ENCODE measurements around the gene CEP19. TPM values are rescaled to one million over a fixed set of nuclear protein-coding genes. Genes with fewer than 3 reads are reported as not detected.

Gene CEP19
- total and polyA plus RNA-seq, 2 of the 8 experiments (the other 6 are each of a cell fraction or from before 2014, with no cell fraction given): 0.95 to 1.6 TPM

- Histone ChIP-seq H2BK20ac (ENCODE audit: low read length) (no peak overlapping the region), H3K14ac (ENCODE audit: insufficient read length) (no peak overlapping the region), H3K4me2 (ENCODE audit: insufficient read depth in 1 of 2, low read depth in 2 of 2, low read length in 2 of 2) (no peak overlapping the region), H3K4ac (replicated peaks; ENCODE audit: insufficient read length, low read depth, low read length) (no peak overlapping the region), H3K23me2 (ENCODE audit: low read depth, low read length) (no peaks in the 10 kb centered on the region), H4K20me1 (replicated peaks in 1 of 2; ENCODE audit: control insufficient read depth in 1 of 2, insufficient read depth in 2 of 2, low read length in 2 of 2) (peaks cover 2 to 7% of the 10 kb centered on the region in 2 experiments), H4K5ac (ENCODE audit: insufficient read length, low read depth, low read length) (no peak overlapping the region), H4K91ac (replicated peaks; ENCODE audit: insufficient read length, low read length) (no peak overlapping the region), H2BK15ac (ENCODE audit: low read length) (no peak overlapping the region), H3K23ac (ENCODE audit: insufficient read length) (no peak overlapping the region), H3K9ac (replicated peaks in 1 of 4; ENCODE audit: extremely low read depth in 1 of 4, low read depth in 3 of 4, low read length in 3 of 4) (no peak overlapping the region), H4K8ac (ENCODE audit: extremely low read depth, insufficient read depth, low read length) (no peak overlapping the region), H2AK5ac (ENCODE audit: low read depth, low read length) (no peak overlapping the region), H2BK12ac (ENCODE audit: low read depth, low read length) (no peak overlapping the region), H2BK120ac (replicated peaks; ENCODE audit: low read depth, low read length) (no peak overlapping the region), H3K9me3 (ENCODE audit: insufficient read depth in 2 of 2, low read depth in 1 of 2, low read length in 1 of 2) (no peaks in the 10 kb centered on the region), H3K56ac (replicated peaks; ENCODE audit: insufficient read length, low read depth, low read length) (no peak overlapping the region), H2AFZ (ENCODE audit: low read length) (no peak overlapping the region), H3K27me3 (replicated peaks in 1 of 4; ENCODE audit: control insufficient read depth in 3 of 4, extremely low read depth in 1 of 4, insufficient read depth in 3 of 4, low read length in 3 of 4) (no peaks in the 10 kb centered on the region), H3K79me2 (ENCODE audit: control insufficient read depth in 1 of 2, insufficient read depth in 2 of 2, low read length in 2 of 2) (peaks cover 10 to 98% of the 10 kb centered on the region in 2 experiments), H3K36me3 (ENCODE audit: control insufficient read depth in 2 of 4, insufficient read depth in 4 of 4, low read length in 3 of 4) (peaks cover 0 to 7% (median 0%) of the 10 kb centered on the region in 4 experiments; a peak in 3 of 8 replicates), H3K18ac (ENCODE audit: extremely low read depth, low read length) (no peak overlapping the region), H3K4me1 (replicated peaks in 1 of 4; ENCODE audit: control insufficient read depth in 3 of 4, insufficient read depth in 4 of 4, low read length in 3 of 4) (peaks cover 0 to 4% (median 2%) of the 10 kb centered on the region in 4 experiments; a peak in 3 of 7 replicates), H3K27ac (ENCODE audit: low read depth, low read length) (no peak overlapping the region), H3K4me3 (ENCODE audit: extremely low read depth in 1 of 4, insufficient read depth in 2 of 4, low read depth in 3 of 4, low read length in 4 of 4) (no peak overlapping the region), H3K79me1 (ENCODE audit: low read depth, low read length) (peaks cover 6% of the 10 kb centered on the region), H2BK5ac (ENCODE audit: low read depth, low read length) (no peak overlapping the region)
- DNase-seq (ENCODE audit: low read depth in 1 of 2, low spot score in 2 of 2) (no peak), FAIRE-seq (no peak)
- 86% methylated on average over 8 of the region's 8 CpGs; no CpG with 5 or more reads in 1 of the 2 experiments for WGBS, 2 experiments (ENCODE audit: extremely low coverage in 1 of 2, insufficient coverage in 1 of 2, insufficient read length in 1 of 2, insufficient replicate concordance in 2 of 2, low coverage in 1 of 2, low lambda C conversion rate in 2 of 2, missing lambda C conversion rate in 1 of 2)
- ChIA-PET POLR2A (ENCODE audit: partially characterized antibody) (interaction anchor here (3.0 kb wide), 1 partner anchor 9 kb away, joined by 14 read pairs; the partner anchor contains the start of gene PAK2), CTCF (ENCODE audit: partially characterized antibody) (no interaction called here)
- TF ChIP-seq CHD1 (IDR thresholded peaks at IDR 0.05; ENCODE audit: low read depth, low read length) (no peak), BRCA1 (IDR thresholded peaks at IDR 0.05; ENCODE audit: low read depth, low read length) (no peak), FOSL1 (IDR thresholded peaks at IDR 0.05; ENCODE audit: insufficient read depth, low read depth, low read length) (no peak), HDAC2 (IDR thresholded peaks at IDR 0.05; ENCODE audit: borderline replicate concordance in 1 of 2, low read depth in 2 of 2, low read length in 2 of 2) (no peak), NANOG (IDR thresholded peaks at IDR 0.05; ENCODE audit: insufficient read depth, low read depth, low read length, poor library complexity, severe bottlenecking) (no peak), JUND (IDR thresholded peaks at IDR 0.05; ENCODE audit: low read length) (no peak), CHD2 (IDR thresholded peaks at IDR 0.05; ENCODE audit: low read length) (no peak), BACH1 (IDR thresholded peaks at IDR 0.05; ENCODE audit: low read length) (no peak), EGR1 (IDR thresholded peaks at IDR 0.05; ENCODE audit: borderline replicate concordance, low read depth, low read length) (no peak)
These were observed 37.1 kb upstream of the CEP19 start for GRCh38 chr3:196749125-196749524.
